HTERT RPE-1 (cell line): Measurements from ENCODE around the gene GPBAR1.
"Not testable (repeated sequence)": the region's sequence is repeated elsewhere in the genome, so short reads cannot be mapped to it uniquely, and the experiment has no call there.

Experiments
- in situ Hi-C: fragments of 300-500 bp; cut with MboI; formaldehyde crosslinking; loops from 4 replicates; pipeline ENCODE4 v1.14.3; 2020; ENCODE audit warnings: low sequenced_read_pairs

GPBAR1 gene

DNA sequence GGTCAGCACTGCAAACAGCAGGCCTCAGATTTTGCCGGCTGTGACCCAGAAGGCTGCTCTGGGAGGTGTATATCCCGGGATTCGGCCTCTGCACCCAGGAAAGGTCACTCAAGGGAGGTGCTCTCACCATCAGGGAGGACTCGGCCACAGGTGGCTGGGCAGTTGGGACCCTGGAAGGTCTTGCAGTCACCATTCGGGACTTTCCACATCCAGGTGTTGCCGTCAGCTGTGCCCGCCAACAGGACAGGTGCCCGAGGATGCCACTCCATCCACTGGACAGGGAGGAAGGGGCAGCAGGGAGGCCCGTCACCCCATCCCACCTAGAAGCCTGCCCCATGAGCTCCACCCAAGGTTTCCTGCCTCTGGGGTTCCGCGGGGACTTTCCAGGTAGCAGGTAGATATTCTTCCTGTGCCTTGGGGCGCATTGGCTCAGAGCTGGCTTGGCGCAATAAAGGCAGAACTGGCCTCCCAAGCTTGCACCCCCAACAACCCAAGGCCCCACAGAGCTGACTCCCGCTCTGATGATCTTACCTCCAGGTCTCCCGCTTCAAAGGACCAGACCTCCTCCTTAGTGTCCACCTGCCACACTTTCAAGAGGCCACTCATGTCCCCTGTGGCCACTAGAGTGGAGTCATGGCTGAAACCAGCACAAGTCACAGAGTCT, 5.6 kb downstream of the GPBAR1 start:
- in situ Hi-C loops, result no loop called here

DNA sequence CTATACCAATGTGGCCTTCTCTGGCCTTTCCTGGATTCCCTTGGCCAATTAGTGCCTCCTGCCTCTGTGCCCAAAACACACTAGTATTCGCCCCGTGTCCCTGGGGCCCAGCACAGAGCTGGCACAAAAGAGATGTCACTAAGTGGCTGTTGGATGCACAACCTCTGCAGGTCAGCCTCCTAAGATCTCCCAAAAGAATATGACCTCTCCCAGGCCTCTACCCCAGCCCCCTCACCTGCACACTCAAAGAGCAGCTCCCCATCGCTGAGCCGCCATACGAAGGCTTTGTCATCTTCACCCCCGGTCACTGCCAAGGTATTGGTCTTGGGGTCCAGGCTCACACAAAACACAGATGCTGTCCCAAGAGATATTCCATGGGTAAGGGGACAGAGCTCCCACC, 6.4 kb downstream of the GPBAR1 start:
- in situ Hi-C loops, result no loop called here

DNA sequence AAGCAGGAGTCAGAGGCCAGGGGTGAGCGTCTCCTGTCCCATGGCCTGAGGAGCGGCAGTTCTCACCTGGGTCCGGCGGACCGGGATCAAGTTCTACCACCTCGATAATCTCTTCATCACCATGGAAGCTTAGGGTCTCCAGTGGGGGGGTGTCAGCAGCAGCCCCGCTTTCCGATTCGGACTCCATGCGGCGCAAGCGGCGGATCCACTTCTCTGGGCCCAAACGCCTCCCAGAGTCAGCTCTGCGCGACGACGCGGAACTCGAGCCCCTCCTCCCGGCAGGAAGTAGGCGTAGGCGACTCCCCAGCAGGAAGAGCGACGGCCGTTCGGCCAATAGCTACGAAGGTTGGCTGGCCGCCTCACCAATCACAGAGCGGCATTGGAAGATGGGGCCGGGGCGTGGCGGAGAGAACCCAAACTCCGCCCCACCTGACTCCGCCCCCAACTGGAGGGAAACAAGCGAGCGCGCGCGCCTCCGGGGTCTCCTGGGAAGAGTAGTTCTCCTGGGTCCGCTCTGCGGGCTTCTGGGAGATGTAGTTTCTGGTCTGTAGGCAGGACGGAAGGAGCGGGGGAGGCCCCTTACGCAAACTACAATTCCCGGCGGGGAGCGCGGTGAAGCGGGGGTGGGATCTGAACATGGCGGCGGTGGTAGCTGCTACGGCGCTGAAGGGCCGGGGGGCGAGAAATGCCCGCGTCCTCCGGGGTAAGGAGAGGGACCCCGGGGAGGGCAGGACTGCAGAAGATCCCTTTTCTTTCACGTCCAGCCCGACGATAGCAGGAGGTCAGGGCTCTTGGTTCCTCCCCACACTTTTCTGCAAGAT, 9.3 kb downstream of the GPBAR1 start, which contains the start of the genes AAMP and PNKD:
Gene AAMP, minus strand, starts transcription at position 238 of the 821 bp plus-strand sequence. Its CDS starts 51 bp downstream, at position 187.
Gene PNKD, plus strand, starts transcription at position 620 of the 821 bp plus-strand sequence. Its CDS starts 17 bp downstream, at position 637.
- in situ Hi-C loops, result no loop called here

DNA sequence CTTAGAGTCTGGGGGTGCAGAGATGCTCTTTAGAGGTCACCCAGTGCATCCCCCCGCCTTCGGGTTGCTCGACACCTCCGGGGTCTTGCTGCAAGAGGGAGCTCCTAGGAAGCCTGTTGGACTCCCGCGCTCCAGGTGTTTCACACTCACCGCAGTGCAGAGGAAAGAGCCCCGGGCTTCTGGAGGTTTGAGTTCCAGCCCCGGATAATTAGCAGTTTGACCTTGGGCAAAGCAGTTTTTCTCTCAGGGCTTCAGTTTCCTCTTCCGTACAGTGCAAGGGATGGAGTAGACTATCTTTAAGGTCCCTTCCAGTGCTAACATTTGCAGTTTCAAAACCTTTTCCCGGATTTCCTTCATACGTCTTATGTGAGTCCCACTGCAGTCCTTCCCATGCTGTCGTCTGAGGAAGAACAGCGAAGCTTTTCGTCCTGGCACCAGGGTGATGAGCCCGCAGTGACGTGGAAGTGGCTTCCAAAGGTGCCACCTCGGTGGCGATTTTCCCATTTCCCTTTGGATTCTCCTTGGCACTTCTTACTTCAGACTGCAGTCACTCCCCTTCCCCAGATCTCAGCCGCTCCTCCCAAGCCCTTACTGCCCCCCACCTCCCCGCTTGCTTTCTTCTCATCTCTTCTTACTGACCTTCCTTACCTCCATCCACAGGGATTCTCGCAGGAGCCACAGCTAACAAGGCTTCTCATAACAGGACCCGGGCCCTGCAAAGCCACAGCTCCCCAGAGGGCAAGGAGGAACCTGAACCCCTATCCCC, 10.1 kb downstream of the GPBAR1 start:
- in situ Hi-C loops, result no loop called here

DNA sequence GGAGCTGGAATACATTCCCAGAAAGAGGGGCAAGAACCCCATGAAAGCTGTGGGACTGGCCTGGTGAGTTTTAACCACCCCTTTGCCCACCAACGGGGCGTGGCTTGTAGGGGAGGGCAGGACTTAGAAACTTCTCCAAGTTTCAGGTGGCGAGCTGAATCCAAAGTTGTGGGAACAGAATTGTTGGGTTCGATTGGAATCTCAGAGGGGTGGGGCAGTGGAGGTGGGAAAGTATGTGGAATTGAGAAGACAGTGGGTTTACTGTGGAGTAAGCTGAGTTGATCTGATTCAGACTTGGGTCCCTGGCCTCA, 10.6 kb downstream of the GPBAR1 start:
- in situ Hi-C loops, result no loop called here

DNA sequence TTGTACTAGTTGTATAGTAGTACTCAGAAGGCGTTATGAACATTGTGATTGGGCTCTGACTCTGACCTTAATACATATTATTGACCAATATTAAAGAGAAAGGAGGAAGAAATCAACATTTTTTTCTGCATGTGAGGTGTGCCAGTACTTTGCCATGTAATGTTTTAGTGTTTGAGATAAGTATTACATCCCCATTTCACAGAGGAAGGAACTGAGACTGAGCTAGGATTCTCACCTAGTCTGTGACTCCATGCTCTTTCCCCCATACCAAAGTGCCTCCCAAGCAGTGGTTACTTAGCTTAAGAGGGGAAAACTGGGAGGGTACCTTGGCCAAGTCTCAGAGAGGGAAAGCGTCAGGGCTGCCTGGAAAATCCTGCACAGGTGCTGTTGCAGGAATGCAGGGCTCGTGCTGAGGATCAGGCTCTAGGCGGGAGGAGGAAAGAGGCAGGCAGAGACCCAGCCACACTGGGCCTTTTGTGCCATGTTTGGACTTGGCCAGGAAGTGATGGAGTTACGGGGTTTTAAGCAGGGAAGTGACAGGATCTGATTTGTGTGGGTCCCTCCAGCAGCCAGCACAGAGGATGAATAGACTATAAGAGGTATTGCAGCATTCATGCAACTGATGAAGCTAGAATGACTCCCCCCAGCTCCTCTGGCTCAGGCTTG, 11.2 kb downstream of the GPBAR1 start:
- in situ Hi-C loops, result no loop called here

DNA sequence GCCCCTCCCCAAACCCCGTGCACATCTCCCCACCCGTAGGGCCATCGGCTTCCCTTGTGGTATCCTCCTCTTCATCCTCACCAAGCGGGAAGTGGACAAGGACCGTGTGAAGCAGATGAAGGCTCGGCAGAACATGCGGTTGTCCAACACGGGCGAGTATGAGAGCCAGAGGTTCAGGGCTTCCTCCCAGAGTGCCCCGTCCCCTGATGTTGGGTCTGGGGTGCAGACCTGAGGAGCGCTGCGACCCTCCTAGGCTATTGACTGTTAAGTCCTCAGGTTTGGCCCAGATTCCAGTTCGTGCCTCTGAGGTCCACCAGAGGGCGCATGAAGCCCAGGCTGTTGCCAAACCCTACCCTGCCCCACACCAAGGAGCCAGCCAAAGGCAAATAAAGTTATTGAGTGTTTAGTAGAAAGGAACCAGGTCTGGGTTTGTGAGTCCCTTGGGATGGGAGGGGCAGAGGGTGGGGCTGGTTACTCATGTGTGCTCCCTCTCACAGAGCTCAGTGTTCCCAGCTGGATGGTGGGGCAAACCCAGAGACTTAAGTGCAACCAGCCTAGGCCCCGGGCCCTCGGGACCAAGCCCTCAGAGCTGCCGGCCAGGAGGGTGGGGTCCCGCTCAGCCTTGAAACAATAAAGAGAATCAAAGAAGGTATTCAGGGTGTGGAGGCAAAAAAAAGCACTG, 11.9 kb downstream of the GPBAR1 start:
- in situ Hi-C loops, result no loop called here

DNA sequence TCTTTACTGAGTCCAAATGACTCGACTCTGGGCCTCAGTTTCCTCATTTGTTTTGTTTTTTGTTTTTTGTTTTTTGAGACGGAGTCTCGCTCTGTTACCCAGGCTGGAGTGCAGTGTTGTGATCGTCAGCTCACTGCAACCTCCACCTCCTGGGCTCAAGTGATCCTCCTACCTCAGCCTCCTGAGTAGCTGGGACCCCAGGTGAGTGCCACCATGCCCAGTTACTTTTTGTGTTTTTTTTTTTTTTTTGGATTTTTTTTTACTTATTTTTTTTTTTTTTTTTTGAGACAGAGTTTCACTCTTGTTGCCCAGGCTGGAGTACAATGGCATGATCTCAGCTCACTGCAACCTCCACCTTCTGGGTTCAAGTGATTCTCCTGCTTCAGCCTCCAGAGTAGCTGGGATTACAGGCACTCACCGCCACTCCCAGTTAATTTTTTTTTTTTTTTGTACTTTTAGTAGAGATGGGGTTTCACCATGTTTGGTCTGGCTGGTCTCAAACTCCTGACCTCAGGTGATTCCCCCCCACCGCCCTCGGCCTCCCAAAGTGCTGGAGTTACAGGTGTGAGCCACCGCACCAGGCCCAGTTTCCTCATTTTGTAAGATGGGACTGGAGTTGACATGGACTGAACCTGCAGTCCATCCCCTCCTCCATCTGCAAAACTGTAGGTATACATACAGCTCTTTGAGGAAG, 12.5 kb downstream of the GPBAR1 start:
- in situ Hi-C loops, result not testable (repeated sequence)

DNA sequence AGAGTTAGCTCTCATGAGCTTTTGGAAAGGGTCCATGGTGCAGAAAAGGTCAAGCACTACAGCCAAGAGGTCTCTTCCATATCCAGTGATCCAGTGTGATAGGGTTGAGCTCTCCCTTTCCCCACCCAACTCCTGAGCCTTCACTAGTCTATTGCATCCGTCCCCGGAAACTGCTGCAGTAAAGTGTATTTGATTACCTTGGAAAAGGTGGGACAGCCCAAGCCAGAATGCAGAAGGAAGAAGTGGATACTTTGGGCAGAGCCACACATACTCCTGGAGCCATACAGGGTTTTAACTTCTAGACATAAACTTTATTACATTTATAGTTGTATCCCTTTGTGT, 13.1 kb downstream of the GPBAR1 start:
- in situ Hi-C loops, result no loop called here

DNA sequence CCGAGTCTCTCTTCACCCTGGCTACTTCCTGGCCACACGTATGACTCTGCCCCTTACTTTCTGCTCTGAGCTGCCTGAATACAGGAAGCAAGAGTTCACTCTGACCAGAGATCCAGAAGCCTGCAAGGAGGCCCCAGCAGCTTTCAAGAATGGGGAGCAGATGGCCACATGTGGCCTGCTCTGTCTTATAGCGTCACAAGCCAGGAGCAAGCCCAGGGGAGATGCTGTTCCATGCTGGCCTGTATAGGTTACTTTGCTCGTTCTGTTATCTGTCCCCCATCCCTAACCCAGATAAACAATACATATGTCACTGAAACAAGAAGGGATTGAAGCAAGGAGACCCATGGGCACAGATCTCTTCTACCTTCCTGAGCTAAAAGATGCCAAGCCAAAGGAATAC, 13.8 kb downstream of the GPBAR1 start:
- in situ Hi-C loops, result no loop called here

DNA sequence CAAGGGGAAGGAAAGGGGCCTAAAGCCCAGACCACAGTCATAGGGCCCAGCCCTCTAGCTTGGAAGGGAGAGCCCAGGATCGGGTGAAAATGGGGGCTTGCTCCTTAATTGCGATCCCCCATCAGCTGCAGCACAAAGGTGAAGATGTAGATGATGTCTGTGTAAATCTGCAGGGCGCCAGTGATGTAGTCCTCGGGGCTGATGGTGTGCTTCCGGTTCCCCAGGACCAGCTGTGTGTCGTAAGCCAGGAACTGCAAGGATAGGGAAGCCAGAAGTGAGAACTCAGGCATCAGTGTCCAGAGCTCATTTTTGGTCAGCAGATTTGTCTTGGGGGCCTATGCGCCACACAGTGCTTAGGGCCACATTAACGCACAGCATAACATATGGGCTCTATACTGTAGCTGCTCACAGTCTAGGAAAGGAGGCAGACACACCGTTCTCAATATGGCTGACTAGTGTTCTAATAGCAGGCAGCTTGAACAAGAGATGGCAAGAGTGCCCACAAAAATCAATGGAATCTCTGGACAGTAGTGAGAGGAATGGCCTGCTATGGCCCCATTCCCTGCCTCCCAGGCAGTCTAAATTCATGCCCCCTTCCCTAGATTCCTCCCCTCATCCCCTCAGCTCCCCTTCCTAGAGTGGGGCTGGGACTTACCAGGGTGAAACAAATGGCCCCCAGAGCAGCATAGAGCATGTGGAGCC, 14.7 kb downstream of the GPBAR1 start:
- in situ Hi-C loops, result no loop called here

DNA sequence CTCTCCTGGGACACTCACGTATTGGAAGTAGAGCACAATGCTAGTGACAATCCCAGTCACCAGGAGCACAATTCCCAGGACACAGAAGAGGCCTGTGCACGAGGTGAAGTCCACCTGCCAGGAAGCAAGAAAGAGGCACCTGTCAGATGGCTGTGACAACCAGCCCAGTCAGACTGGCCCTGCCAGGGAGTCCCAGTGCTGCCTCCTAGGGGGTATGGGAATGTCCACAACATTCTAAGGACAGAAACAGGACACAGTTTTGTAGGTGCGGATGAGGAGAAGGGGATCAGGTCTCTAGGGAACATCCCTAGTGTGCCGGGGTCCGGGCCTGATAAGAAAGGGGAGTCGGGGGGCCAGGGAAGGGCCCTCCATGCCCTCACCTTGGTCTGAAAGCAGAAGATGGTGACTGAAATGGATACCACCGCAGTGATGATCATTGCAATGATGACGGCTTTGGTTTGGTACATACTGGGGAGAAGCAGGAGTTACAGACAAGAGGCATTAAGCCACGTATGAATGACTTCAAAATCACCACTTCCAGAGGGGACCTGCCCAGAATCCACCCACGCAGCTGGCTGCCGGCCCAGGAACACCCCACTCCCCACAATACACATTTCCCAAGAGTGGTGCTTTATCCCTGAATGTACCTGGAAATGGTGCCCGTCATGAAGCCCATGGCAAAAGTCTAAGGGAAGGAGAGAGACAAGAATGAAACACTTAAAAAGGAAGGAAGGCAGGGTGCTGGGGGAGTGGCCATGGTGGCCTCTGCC, 16.4 kb downstream of the GPBAR1 start:
- in situ Hi-C loops, result no loop called here

DNA sequence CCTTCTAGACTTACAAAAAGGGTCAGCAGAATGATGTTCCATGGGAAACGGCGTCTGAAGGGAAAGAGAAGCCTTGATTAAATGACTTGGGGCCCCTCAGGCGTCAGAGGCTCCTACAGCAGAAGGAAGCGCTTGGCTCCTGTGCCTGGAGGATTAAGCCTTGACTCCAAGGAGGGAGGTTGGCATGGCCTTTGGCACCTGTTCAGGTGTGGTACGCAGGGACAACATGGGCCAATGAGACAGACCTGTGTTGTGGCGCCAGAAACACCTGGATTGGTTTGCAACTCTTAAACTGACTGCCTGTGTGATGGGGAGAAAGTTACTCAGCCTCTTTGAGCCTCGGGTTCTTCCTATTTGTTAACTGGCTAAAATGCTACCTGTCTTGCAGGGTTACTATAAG, 17.1 kb downstream of the GPBAR1 start:
- in situ Hi-C loops, result no loop called here

DNA sequence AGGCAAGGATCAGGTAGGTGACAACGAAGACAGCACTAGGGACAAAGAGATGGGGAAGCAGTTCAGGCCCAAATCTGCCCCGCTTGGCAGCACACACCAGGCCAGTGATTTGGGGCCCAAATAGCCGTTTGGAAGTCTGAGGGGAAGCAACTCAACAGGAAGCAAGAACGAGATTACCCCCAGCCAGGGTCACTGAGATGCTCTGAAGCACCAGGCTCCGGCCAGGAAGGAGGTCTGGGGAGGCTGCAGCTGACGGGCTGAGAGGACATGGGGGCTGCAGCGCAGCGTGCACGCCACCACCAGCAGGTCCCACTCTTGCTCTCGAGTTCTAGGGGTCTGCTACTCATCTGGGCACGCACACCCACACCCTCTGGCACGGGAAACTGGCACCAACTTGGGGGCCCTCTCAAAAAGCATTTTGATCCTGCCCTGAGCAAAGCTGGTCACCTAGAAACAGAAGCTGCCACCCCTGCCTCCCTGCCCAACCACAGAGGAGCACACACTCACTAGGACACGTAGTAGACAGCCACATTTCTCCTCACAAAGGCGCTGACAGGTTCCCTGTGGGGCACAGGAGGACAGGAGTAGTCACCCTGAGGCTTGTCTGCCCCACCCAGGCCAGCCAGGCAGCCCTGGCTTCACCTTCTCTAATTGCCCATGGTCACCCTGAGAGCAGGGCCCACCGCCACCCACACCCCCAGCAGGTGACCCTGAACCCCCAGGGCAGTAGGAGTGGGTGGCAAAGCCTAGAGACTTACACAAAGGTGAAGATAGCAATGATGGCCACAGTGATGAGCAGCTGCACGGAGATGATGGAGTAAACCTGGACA, 17.9 kb downstream of the GPBAR1 start:
- in situ Hi-C loops, result no loop called here

DNA sequence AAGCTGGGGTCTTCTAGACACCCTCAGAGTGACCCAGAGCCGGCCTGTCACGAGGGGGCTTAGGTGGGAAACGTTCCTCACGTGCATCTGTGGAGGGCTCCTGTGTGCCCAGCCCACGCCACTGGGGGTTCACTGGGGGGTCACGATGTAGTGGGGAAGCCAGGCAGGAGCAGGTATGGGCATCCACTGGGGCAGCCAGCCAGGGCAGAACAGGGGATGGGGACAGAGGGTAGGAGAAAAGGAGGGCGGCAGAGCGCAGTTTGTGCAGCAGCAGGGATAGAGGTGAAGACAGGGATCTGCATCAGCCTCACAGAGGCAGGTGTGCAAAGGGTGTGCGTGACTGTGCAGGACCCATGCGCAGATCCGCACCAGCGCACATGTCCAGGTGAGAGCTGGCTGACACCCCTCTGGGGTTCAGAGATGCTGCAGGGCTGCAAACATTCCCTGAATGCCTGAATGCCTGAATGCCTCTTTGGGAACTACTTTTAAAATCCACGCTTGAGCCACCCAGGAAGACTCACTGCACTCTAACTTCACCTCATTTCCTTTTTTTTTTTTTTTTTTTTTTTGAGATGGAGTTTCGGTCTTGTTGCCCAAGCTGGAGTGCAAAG, 19.6 kb downstream of the GPBAR1 start:
- in situ Hi-C loops, result no loop called here

DNA sequence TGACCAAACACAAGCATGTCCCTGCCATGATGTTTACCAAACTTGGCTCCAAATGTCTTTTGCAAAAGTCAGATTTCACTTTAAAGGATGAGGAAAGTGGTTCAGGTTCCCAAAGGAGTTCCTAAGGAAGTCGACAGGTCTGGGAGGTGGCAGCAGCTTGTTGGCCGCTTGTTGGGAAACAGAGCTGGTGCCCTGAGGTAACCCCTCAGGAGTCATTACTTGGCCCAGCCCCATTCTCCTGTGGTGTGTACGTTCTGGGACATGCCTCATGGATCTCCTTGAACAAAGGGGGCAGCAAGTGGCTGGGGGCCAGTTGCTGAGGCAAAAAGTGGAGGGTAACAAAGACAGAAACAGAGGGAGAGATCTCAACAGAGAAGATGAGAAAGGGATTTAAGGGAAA, 20.6 kb downstream of the GPBAR1 start:
- in situ Hi-C loops, result no loop called here

DNA sequence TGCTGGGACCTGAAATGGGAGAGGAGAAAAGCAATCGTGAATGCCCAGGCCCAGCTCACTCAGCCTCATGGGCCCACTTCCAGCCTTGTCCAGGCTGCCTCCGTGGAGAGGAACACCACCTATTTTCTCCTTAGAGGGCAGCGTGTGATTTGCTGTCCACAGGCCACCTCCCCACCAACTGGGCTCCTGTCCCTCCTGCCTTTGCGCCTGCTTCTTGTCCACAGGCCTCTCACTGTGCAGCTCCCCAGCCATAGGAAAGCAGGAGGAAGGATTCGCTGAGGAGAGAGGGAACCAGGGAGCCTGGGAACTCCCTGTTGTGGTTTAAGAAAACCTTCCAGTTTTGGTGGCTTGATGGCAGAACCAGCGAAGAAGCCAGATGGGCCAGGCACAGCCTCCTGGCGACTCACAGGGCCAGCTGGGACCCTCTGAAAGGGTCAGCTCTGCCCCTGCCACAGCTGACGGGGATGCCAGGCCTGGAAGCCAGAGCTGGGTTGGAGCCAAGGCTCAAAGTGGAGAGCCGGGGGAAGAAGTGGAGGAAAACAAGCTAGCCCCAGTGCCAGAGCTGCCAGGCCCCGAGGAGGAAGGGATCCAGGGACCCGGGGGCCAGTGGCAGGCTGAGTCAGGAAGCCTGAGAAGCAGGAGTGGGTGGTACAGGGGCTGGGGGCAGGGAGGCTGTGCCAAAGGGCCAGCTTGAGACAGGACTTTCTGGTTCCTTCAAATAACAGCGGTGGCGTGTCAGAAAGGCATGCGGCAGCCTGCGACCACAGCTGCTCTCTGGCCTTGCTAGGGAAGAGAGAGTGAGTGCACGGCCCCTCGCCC, 21.6 kb downstream of the GPBAR1 start:
- in situ Hi-C loops, result no loop called here
